HCT116 (cell line): ENCODE results near the gene TMEM132E. TPM values are rescaled to one million over a fixed set of nuclear protein-coding genes. Genes with fewer than 3 reads are reported as not detected.

Experiments
- ATAC-seq: fragments of 200-7000 bp; cut with Tn5 transposase; 2 replicates; pipeline ENCODE4 v1.9.1; 2020; ENCODE audit warnings: mild to moderate bottlenecking, moderate library complexity
- BruUV-seq: library from RNA; stranded (reverse); fragments of 400-500 nt; replicated peaks from 2 replicates; lab custom pipeline; 2021; lab: Mats Ljungman, UMichigan
- CTCF ChIA-PET: fragments of 300-600 bp; sonication (Branson Sonifier 250); formaldehyde crosslinking; loops from one replicate; lab custom pipeline; 2021; ENCODE audit warnings: antibody characterized with exemption; lab: Charles Lee
- POLR2A ChIA-PET: fragments of 300-600, 350-600 bp; sonication (Branson Sonifier 250); formaldehyde crosslinking; loops from one replicate; lab custom pipeline; 2021; ENCODE audit warnings: antibody characterized with exemption; lab: Charles Lee
- RAD21 ChIA-PET, 2 experiments: fragments of 300-600 bp; sonication (Branson Sonifier 250); formaldehyde crosslinking; loops; one replicate each; lab custom pipeline; 2023; ENCODE audit warnings: low total read pairs in 2 of 2; ENCODE audit not compliant: uncharacterized antibody in 2 of 2, unreplicated experiment in 2 of 2, low non-redundant PET in 1 of 2; lab: Charles Lee
- DNase-seq: peaks from one replicate; pipeline ENCODE4 v3.0.0-alpha.2; 2010; ENCODE audit warnings: low read depth, low spot score
- H2AFZ ChIP-seq: fragments of 200-600 bp; shearing (Covaris generic), sonication (generic); 2 replicates; pipeline ENCODE4 v1.6.1; 2017; ENCODE audit warnings: low read depth, mixed run types, mixed read lengths, antibody characterized with exemption, low read length; ENCODE audit not compliant: poor library complexity, severe bottlenecking
- H3K27ac ChIP-seq: 2 replicates; pipeline ENCODE4 v1.5.1; 2012; ENCODE audit warnings: low read depth, low read length
- H3K27me3 ChIP-seq: fragments of 200-600 bp; sonication (generic); 2 replicates; pipeline ENCODE4 v1.6.1; 2016; ENCODE audit warnings: mixed run types, low read length, mixed read lengths; ENCODE audit not compliant: insufficient read depth
- H3K36me3 ChIP-seq, 2 experiments: fragments of 200-500 bp in 1 of 2; fragments of 200-600 bp in 1 of 2; sonication (Bioruptor generic) in 1 of 2; sonication (generic) in 1 of 2; 2 replicates each; pipeline versions ENCODE4 v1.5.1 to v1.6.1; 2014 to 2016; ENCODE audit warnings: low read length in 2 of 2, inconsistent platforms in 1 of 2, mixed read lengths in 1 of 2, mixed run types in 1 of 2; ENCODE audit not compliant: insufficient read depth in 2 of 2, control insufficient read depth in 1 of 2
- H3K4me1 ChIP-seq, 2 experiments: fragments of 200-600 bp in 1 of 2; sonication (generic) in 1 of 2; 2 replicates each; pipeline versions ENCODE4 v1.5.1 to v1.6.1; 2012 to 2017; ENCODE audit warnings: low read length in 2 of 2, inconsistent platforms in 1 of 2, mild to moderate bottlenecking in 1 of 2, mixed read lengths in 1 of 2, mixed run types in 1 of 2, moderate library complexity in 1 of 2; ENCODE audit not compliant: insufficient read depth in 2 of 2, control insufficient read depth in 1 of 2
- H3K4me2 ChIP-seq: fragments of 200-600 bp; sonication (generic); 2 replicates; pipeline ENCODE4 v1.6.1; 2017; ENCODE audit warnings: mixed run types, low read length, mixed read lengths
- H3K4me3 ChIP-seq, 2 experiments: fragments of 200-600 bp in 1 of 2; sonication (generic) in 1 of 2; replicated peaks in 1 of 2; 2 replicates each; pipeline ENCODE4 v1.5.1; 2011 to 2016; ENCODE audit warnings: low read length in 2 of 2, control low read depth in 1 of 2, low read depth in 1 of 2, mild to moderate bottlenecking in 1 of 2, mixed read lengths in 1 of 2, mixed run types in 1 of 2
- H3K79me2 ChIP-seq: fragments of 200-600 bp; sonication (generic); 2 replicates; pipeline ENCODE4 v1.6.1; 2017; ENCODE audit warnings: mild to moderate bottlenecking, mixed run types, low read length, moderate library complexity, mixed read lengths; ENCODE audit not compliant: insufficient read depth
- H3K9ac ChIP-seq: fragments of 200-600 bp; sonication (generic); 2 replicates; pipeline ENCODE4 v1.6.1; 2016; ENCODE audit warnings: low read length, mixed read lengths
- H3K9me2 ChIP-seq: fragments of 200-600 bp; sonication (generic), shearing (Covaris generic); 2 replicates; pipeline ENCODE4 v1.6.1; 2017; ENCODE audit warnings: mixed run types, mild to moderate bottlenecking, moderate library complexity; ENCODE audit not compliant: insufficient read depth
- H3K9me3 ChIP-seq, 2 experiments: fragments of 200-500 bp in 1 of 2; fragments of 200-600 bp in 1 of 2; sonication (Bioruptor generic) in 1 of 2; sonication (generic) in 1 of 2; 2 replicates each; pipeline ENCODE4 v1.6.1; 2014 to 2017; ENCODE audit warnings: low read length in 2 of 2, mixed read lengths in 2 of 2, inconsistent platforms in 1 of 2, low read depth in 1 of 2, mild to moderate bottlenecking in 1 of 2, mixed run types in 1 of 2, moderate library complexity in 1 of 2; ENCODE audit not compliant: control insufficient read depth in 1 of 2, insufficient read depth in 1 of 2
- H4K20me1 ChIP-seq: fragments of 200-600 bp; sonication (generic), shearing (Covaris generic); 2 replicates; pipeline ENCODE4 v1.6.1; 2017; ENCODE audit warnings: mixed run types, mild to moderate bottlenecking, moderate library complexity; ENCODE audit not compliant: insufficient read depth
- CBX3 ChIP-seq: IDR thresholded peaks from 2 replicates; pipeline ENCODE4 v1.6.1; 2012; ENCODE audit warnings: low read depth
- CEBPB ChIP-seq: IDR thresholded peaks from 2 replicates; pipeline ENCODE4 v1.6.1; 2012; ENCODE audit warnings: low read depth
- EGR1 ChIP-seq: IDR thresholded peaks from 2 replicates; pipeline ENCODE4 v1.6.1; 2012; ENCODE audit warnings: low read depth
- ELF1 ChIP-seq: IDR thresholded peaks from 2 replicates; pipeline ENCODE4 v1.6.1; 2012; ENCODE audit warnings: low read depth, borderline replicate concordance
- JUND ChIP-seq: IDR thresholded peaks from 2 replicates; pipeline ENCODE4 v1.6.1; 2012
- POLR2A ChIP-seq: IDR thresholded peaks from 2 replicates; pipeline ENCODE4 v1.7.0; 2011; ENCODE audit warnings: borderline replicate concordance; ENCODE audit not compliant: insufficient read depth, insufficient read length; ENCODE audit errors: extremely low read depth
- RAD21 ChIP-seq: IDR thresholded peaks from 2 replicates; pipeline ENCODE4 v1.6.1; 2012; ENCODE audit warnings: low read depth, mild to moderate bottlenecking
- SIN3A ChIP-seq: IDR thresholded peaks from 2 replicates; pipeline ENCODE4 v1.6.1; 2012; ENCODE audit warnings: low read depth
- SRF ChIP-seq: IDR thresholded peaks from 2 replicates; pipeline ENCODE4 v1.6.1; 2012; ENCODE audit warnings: low read depth
- TCF7L2 ChIP-seq: IDR thresholded peaks from 2 replicates; pipeline ENCODE4 v1.7.0; 2011; ENCODE audit warnings: borderline replicate concordance, inconsistent platforms; ENCODE audit not compliant: insufficient read depth, insufficient read length; ENCODE audit errors: extremely low read depth
- YY1 ChIP-seq: IDR thresholded peaks from 2 replicates; pipeline ENCODE4 v1.6.1; 2011; ENCODE audit warnings: low read length, low read depth, moderate library complexity, mild to moderate bottlenecking; ENCODE audit not compliant: insufficient replicate concordance; ENCODE audit errors: extremely low read depth
- ZFX ChIP-seq: fragments of 450-650 bp; IDR thresholded peaks from 2 replicates; pipeline ENCODE4 v1.6.1; 2017
- intact Hi-C: fragments of 100-400 bp; cut with micrococcal nuclease; formaldehyde crosslinking; loops from 2 replicates; pipeline ENCODE4 v1.10.0; 2022
- total RNA-seq: library from RNA; stranded (reverse); gene quantifications from one replicate; pipeline ENCODE4 v1.2.1, GENCODE V29; 2021; ENCODE audit not compliant: unreplicated experiment
- TF ChIP-seq, protein P1 (sequence below): IDR thresholded peaks from 2 replicates; pipeline ENCODE4 v1.6.1; 2012
- TF ChIP-seq, protein P2 (sequence below): IDR thresholded peaks from 2 replicates; pipeline ENCODE4 v1.6.1; 2012; ENCODE audit warnings: low read depth
- TF ChIP-seq, protein P3 (sequence below): IDR thresholded peaks from 2 replicates; pipeline ENCODE4 v1.6.1; 2012
- TF ChIP-seq, protein P4 (sequence below), 3 experiments: fragments of 200-600 bp in 1 of 3; sonication (generic) in 1 of 3; IDR thresholded peaks in 2 of 3; conservative IDR thresholded peaks in 1 of 3; 2 replicates each; pipeline ENCODE4 v1.5.1; 2012 to 2017; ENCODE audit warnings: low read depth in 2 of 3, low read length in 2 of 3, antibody characterized with exemption in 1 of 3, borderline replicate concordance in 1 of 3, control low read depth in 1 of 3, mild to moderate bottlenecking in 1 of 3, mixed read lengths in 1 of 3, mixed run types in 1 of 3, moderate library complexity in 1 of 3; ENCODE audit not compliant: insufficient read depth in 1 of 3

TMEM132E gene
- total RNA-seq, 1 experiment from 2014 or later = not detected

DNA sequence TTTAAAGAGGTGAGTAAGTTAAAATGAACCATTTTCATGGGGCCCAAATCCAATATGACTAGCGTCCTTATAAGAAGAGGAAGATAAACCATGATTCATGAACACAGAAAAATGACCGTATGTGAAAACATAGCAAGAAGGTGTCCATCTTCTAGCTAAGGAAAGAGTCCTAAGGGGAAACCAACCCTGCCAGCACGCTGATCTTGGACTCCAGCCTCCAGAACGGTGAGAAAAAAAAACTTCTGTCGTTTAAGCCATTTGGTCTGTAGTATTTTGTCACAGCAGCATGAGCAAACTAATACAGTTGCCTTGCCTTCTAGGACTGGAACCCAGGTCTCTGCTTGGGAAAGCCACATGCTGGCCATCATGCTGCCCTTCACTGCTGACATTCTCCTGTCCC, 4.2 kb upstream of the TMEM132E start:
- POLR2A ChIA-PET = no interaction called here
- H3K79me2 ChIP-seq = no peaks in the 10 kb centered on the region
- H3K27ac ChIP-seq = no peak overlapping the region
- no peaks in the 10 kb centered on the region for H4K20me1 ChIP-seq
- H3K9me2 ChIP-seq = no peaks in the 10 kb centered on the region
- BruUV-seq = no TSS peak
- TF ChIP-seq YY1 = no peak
- TF ChIP-seq, protein P1, sequence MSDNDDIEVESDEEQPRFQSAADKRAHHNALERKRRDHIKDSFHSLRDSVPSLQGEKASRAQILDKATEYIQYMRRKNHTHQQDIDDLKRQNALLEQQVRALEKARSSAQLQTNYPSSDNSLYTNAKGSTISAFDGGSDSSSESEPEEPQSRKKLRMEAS = no peak
- TF ChIP-seq, protein P2, sequence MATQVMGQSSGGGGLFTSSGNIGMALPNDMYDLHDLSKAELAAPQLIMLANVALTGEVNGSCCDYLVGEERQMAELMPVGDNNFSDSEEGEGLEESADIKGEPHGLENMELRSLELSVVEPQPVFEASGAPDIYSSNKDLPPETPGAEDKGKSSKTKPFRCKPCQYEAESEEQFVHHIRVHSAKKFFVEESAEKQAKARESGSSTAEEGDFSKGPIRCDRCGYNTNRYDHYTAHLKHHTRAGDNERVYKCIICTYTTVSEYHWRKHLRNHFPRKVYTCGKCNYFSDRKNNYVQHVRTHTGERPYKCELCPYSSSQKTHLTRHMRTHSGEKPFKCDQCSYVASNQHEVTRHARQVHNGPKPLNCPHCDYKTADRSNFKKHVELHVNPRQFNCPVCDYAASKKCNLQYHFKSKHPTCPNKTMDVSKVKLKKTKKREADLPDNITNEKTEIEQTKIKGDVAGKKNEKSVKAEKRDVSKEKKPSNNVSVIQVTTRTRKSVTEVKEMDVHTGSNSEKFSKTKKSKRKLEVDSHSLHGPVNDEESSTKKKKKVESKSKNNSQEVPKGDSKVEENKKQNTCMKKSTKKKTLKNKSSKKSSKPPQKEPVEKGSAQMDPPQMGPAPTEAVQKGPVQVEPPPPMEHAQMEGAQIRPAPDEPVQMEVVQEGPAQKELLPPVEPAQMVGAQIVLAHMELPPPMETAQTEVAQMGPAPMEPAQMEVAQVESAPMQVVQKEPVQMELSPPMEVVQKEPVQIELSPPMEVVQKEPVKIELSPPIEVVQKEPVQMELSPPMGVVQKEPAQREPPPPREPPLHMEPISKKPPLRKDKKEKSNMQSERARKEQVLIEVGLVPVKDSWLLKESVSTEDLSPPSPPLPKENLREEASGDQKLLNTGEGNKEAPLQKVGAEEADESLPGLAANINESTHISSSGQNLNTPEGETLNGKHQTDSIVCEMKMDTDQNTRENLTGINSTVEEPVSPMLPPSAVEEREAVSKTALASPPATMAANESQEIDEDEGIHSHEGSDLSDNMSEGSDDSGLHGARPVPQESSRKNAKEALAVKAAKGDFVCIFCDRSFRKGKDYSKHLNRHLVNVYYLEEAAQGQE = no peak
- TF ChIP-seq TCF7L2 = no peak
- TF ChIP-seq CEBPB = no peak
- TF ChIP-seq SIN3A = no peak
- H3K9me3 ChIP-seq = no peaks in the 10 kb centered on the region
- CTCF ChIA-PET = interaction anchor here (1.1 kb wide), 1 partner anchor 56 kb away, joined by 3 read pairs; no protein-coding TSS in a partner anchor
- no peaks in the 10 kb centered on the region for H3K4me1 ChIP-seq
- no peak overlapping the region for H3K4me3 ChIP-seq
- intact Hi-C loops = no loop called here
- no peak for DNase-seq
- RAD21 ChIA-PET = no interaction called here
- H2AFZ ChIP-seq = no peak overlapping the region
- peaks cover 61% of the 10 kb centered on the region for H3K27me3 ChIP-seq
- no peaks in the 10 kb centered on the region for H3K36me3 ChIP-seq
- H3K4me2 ChIP-seq = no peak overlapping the region
- ATAC-seq = no peak
- H3K9ac ChIP-seq = no peak overlapping the region

DNA sequence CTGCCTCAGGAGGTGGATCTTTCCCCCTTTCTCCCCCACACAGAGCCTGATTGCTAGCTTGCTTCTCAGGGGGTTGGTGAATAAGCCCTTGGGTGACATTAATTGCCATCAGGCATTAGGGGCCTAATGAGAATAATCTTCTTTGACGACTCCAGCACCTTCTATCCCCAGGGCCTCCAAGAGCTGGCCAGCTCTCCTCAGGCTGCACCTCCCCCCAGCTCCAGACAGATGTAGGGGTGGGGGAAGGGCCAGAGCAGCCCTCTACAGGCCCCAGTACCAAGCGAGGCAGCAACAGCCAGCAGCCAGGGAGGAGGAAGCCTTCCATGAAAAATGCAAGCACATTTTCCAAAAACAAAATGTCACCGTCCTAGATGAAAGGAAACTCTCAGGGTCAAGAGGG, 1.4 kb upstream of the TMEM132E start:
- intact Hi-C loops = no loop called here
- H3K9me3 ChIP-seq = no peaks in the 10 kb centered on the region
- H3K4me2 ChIP-seq = no peak overlapping the region
- no peak for TF ChIP-seq SRF
- TF ChIP-seq, protein P1 = no peak
- TF ChIP-seq, protein P3, sequence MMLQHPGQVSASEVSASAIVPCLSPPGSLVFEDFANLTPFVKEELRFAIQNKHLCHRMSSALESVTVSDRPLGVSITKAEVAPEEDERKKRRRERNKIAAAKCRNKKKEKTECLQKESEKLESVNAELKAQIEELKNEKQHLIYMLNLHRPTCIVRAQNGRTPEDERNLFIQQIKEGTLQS = no peak
- no peak for TF ChIP-seq POLR2A
- TF ChIP-seq RAD21 = no peak
- no peak for TF ChIP-seq SIN3A
- no peak for TF ChIP-seq CEBPB
- TF ChIP-seq ZFX = no peak
- TF ChIP-seq JUND = no peak
- TF ChIP-seq CBX3 = no peak
- no peak for TF ChIP-seq EGR1
- no peak for TF ChIP-seq ELF1
- TF ChIP-seq, protein P4, sequence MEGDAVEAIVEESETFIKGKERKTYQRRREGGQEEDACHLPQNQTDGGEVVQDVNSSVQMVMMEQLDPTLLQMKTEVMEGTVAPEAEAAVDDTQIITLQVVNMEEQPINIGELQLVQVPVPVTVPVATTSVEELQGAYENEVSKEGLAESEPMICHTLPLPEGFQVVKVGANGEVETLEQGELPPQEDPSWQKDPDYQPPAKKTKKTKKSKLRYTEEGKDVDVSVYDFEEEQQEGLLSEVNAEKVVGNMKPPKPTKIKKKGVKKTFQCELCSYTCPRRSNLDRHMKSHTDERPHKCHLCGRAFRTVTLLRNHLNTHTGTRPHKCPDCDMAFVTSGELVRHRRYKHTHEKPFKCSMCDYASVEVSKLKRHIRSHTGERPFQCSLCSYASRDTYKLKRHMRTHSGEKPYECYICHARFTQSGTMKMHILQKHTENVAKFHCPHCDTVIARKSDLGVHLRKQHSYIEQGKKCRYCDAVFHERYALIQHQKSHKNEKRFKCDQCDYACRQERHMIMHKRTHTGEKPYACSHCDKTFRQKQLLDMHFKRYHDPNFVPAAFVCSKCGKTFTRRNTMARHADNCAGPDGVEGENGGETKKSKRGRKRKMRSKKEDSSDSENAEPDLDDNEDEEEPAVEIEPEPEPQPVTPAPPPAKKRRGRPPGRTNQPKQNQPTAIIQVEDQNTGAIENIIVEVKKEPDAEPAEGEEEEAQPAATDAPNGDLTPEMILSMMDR (IDR thresholded peaks at IDR 0.05 in 2 of 3, conservative IDR thresholded peaks at IDR 0.05 in 1 of 3; ENCODE audit: borderline replicate concordance in 1 of 3, insufficient read depth in 1 of 3, low read depth in 2 of 3, low read length in 2 of 3) = no peak
- no peak for TF ChIP-seq YY1
- no peak for DNase-seq
- no TSS peak for BruUV-seq
- H3K27ac ChIP-seq = no peak overlapping the region
- ChIA-PET POLR2A (no interaction called here), CTCF (no interaction called here), RAD21 (no interaction called here)
- H3K9me2 ChIP-seq = no peaks in the 10 kb centered on the region
- no peaks in the 10 kb centered on the region for H4K20me1 ChIP-seq
- no peak overlapping the region for H3K4me3 ChIP-seq
- H3K36me3 ChIP-seq = no peaks in the 10 kb centered on the region
- peaks cover 41% of the 10 kb centered on the region for H3K27me3 ChIP-seq
- H3K4me1 ChIP-seq = no peaks in the 10 kb centered on the region
- H2AFZ ChIP-seq = no peak overlapping the region
- H3K79me2 ChIP-seq = no peaks in the 10 kb centered on the region
- H3K9ac ChIP-seq = no peak overlapping the region
- ATAC-seq = no peak
